Kidney (tissue), 14 donors: ENCODE results near the gene CKAP4. TPM values are rescaled to one million over a fixed set of nuclear protein-coding genes. Genes with fewer than 3 reads are reported as not detected.

Experiments used
- DNase-seq, 5 donors: peaks; one replicate each; pipeline ENCODE4 v3.0.0-alpha.2; 2013 to 2020
- FAIRE-seq: peaks from 2 replicates; lab custom pipeline; 2012; peaks lifted over from hg19 to GRCh38; lab: Jason Lieb, UNC
- H3K27ac ChIP-seq, 2 donors: one replicate each; pipeline ENCODE4 v1.7.0; 2013; ENCODE audit warnings: low read depth in 2 of 2, low read length in 2 of 2, inconsistent platforms in 1 of 2
- H3K27me3 ChIP-seq: one replicate; pipeline ENCODE4 v1.7.1; 2013; ENCODE audit warnings: low read length, inconsistent platforms; ENCODE audit not compliant: control insufficient read depth, insufficient read depth
- H3K36me3 ChIP-seq, 3 donors: one replicate each; pipeline versions ENCODE4 v1.7.0 to v1.7.1; 2013; ENCODE audit warnings: low read length in 3 of 3, control low read depth in 1 of 3, inconsistent platforms in 1 of 3; ENCODE audit not compliant: insufficient read depth in 3 of 3, control insufficient read depth in 2 of 3
- H3K4me1 ChIP-seq, 3 donors: one replicate each; pipeline versions ENCODE4 v1.7.0 to v1.7.1; 2013; ENCODE audit warnings: low read length in 3 of 3, inconsistent platforms in 1 of 3, low read depth in 1 of 3; ENCODE audit not compliant: control insufficient read depth in 2 of 3, insufficient read depth in 2 of 3
- H3K4me3 ChIP-seq, 3 donors: one replicate each; pipeline versions ENCODE4 v1.7.0 to v1.8.1; 2013; ENCODE audit warnings: low read length in 3 of 3, control low read depth in 1 of 3, inconsistent platforms in 1 of 3
- H3K9ac ChIP-seq, 3 donors: one replicate each; pipeline versions ENCODE4 v1.7.0 to v1.7.1; 2013; ENCODE audit warnings: low read length in 3 of 3, control low read depth in 1 of 3, inconsistent platforms in 1 of 3
- H3K9me3 ChIP-seq, 3 donors: one replicate each; pipeline versions ENCODE4 v1.7.0 to v1.7.1; 2013; ENCODE audit warnings: low read length in 3 of 3, control low read depth in 1 of 3, inconsistent platforms in 1 of 3; ENCODE audit not compliant: control insufficient read depth in 2 of 3, insufficient read depth in 1 of 3
- CTCF ChIP-seq: IDR thresholded peaks from 3 replicates; pipeline ENCODE4 v1.5.1; 2012; ENCODE audit warnings: mild to moderate bottlenecking, moderate library complexity, borderline replicate concordance; ENCODE audit not compliant: insufficient read depth; ENCODE audit errors: extremely low read depth
- intact Hi-C: fragments of 100-400 bp; cut with DNase I; formaldehyde crosslinking; loops from one replicate; pipeline ENCODE4 v1.11.1; 2022
- polyA plus RNA-seq: library from polyadenylated mRNA; stranded (reverse); fragments of 350-450 nt; fragmentation: Illumina TruSeq; extraction: RNeasy Lipid Tissue Mini Kit (QIAGEN cat#74804); gene quantifications from one replicate; pipeline ENCODE4 v1.2.3, GENCODE V29; 2014; ENCODE audit warnings: low read depth, low replicate concordance; ENCODE audit not compliant: insufficient read depth
- total RNA-seq: library from RNA; stranded (reverse); fragmentation: NEBNext Ultra II Directional; extraction: Animal tissue kit (Norgen Biotek cat#: 25700); gene quantifications from one replicate; pipeline ENCODE4 v1.2.1, GENCODE V29; 2021
- donor health status: control.
- donor health status: control.
- donor health status: control.
- donor health status: control.
- donor health status: control.
- donor health status: DM: yes; HTN: yes; CAD: no.
- donor health status: Normal renal cell carcinoma (clear cell type).

The CKAP4 gene
- total and polyA plus RNA-seq, 2 donors from 2014 or later = 29.2 to 43.0 TPM

DNA sequence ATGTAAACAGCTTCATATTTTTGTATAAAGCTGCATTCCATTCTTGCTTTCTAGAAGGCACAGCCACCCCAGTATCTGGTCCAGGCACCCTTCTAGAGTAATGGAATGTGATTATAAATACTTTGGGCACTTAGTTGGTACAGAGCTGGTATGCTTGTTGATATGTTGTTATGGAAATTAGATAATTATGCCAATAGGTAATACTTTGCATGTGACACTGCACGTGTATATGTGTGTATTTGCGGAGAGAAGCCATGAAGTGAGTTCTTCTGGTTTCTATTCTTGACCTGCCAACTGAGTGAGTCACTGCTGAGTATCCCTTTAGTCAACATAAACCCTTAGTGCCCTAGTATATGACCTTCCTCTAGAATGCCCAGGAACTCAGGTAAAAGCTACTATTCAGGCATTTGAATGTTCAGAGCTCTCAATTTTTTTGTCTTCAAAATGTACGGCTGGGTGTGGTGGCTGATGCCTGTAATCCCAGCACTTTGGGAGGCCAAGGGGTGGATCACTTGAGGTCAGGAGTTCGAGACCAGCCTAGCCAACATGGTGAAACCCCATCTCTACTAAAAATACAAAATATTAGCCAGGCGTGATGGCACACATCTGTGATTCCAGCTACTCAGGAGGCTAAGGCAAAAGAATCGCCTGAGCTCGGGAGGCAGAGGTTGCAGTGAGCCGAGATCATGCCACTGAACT lies 48.5 kb upstream of the CKAP4 start:
- Histone ChIP-seq H3K9ac (no peak overlapping the region), H3K9me3 (no peaks in the 10 kb centered on the region), H3K27me3 (no peaks in the 10 kb centered on the region), H3K36me3 (no peaks in the 10 kb centered on the region), H3K27ac (no peak overlapping the region), H3K4me1 (peaks cover 0 to 2% (median under 1%) of the 10 kb centered on the region in 3 donors), H3K4me3 (no peak overlapping the region)
- DNase-seq (no peak), FAIRE-seq (no peak)
- intact Hi-C loops = no loop called here
- TF ChIP-seq CTCF = no peak

GRCh38 chr12:106292339-106292738 lies 44.5 kb upstream of the CKAP4 start:
- Histone ChIP-seq H3K27ac (no peak overlapping the region), H3K9ac (no peak overlapping the region), H3K36me3 (no peaks in the 10 kb centered on the region), H3K9me3 (no peaks in the 10 kb centered on the region), H3K27me3 (no peaks in the 10 kb centered on the region), H3K4me3 (no peak overlapping the region), H3K4me1 (no peaks in the 10 kb centered on the region)
- TF ChIP-seq CTCF = no peak
- DNase-seq = no peak
- no peak for FAIRE-seq
- intact Hi-C loops = no loop called here

DNA sequence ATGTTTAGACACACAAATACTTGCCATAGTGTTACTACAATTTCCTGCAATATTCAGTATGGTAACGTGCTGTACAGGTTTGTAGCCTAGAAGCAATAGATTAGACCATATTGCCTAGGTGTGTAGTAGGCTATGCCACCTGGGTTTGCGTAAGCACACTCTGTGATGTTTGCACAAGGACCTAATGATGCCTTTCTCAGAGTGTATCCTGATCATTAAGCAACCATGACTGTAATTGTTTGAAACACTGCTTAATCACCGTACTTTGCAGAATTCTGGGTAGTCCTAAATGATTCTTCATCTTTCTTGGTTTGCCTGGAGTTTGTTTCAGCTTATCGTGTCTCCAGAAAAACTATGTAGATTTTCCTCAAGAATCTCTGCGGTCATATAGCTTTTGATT lies 43.5 kb upstream of the CKAP4 start:
- Histone ChIP-seq H3K36me3 (no peaks in the 10 kb centered on the region), H3K9me3 (no peaks in the 10 kb centered on the region), H3K9ac (no peak overlapping the region), H3K27ac (no peak overlapping the region), H3K4me3 (no peak overlapping the region), H3K27me3 (no peaks in the 10 kb centered on the region), H3K4me1 (no peaks in the 10 kb centered on the region)
- no peak for TF ChIP-seq CTCF
- intact Hi-C loops = no loop called here
- DNase-seq = no peak
- no peak for FAIRE-seq

GRCh38 chr12:106290666-106291065 lies 42.8 kb upstream of the CKAP4 start:
- Histone ChIP-seq H3K4me3 (no peak overlapping the region), H3K4me1 (no peaks in the 10 kb centered on the region), H3K9me3 (no peaks in the 10 kb centered on the region), H3K27ac (no peak overlapping the region), H3K36me3 (no peaks in the 10 kb centered on the region), H3K9ac (no peak overlapping the region), H3K27me3 (no peaks in the 10 kb centered on the region)
- no peak for TF ChIP-seq CTCF
- no peak for DNase-seq
- intact Hi-C loops = no loop called here
- no peak for FAIRE-seq
